GM12878 (cell line): Measurements from ENCODE around the gene ABHD17A. TPM values are rescaled to one million over a fixed set of nuclear protein-coding genes. Genes with fewer than 3 reads are reported as not detected.

Experiments used
- ATAC-seq: fragments of 200-7000 bp; cut with Tn5 transposase; 3 replicates; pipeline ENCODE4 v1.9.1; 2020; ENCODE audit warnings: mild to moderate bottlenecking, moderate library complexity
- BruUV-seq: library from RNA; stranded (reverse); fragments of 400-500 nt; replicated peaks from 2 replicates; lab custom pipeline; 2021; lab: Mats Ljungman, UMichigan
- CTCF ChIA-PET: fragments of 300-600 bp; sonication (Branson Sonifier 250); formaldehyde crosslinking; extraction: SDS; loops from one replicate; lab custom pipeline; 2021; ENCODE audit warnings: inconsistent platforms; lab: Yijun Ruan, JAX
- POLR2A ChIA-PET: fragments of 350-600 bp; formaldehyde crosslinking; extraction: SDS; loops from one replicate; lab custom pipeline; 2021; ENCODE audit warnings: inconsistent platforms; lab: Charles Lee
- RAD21 ChIA-PET: fragments of 300-600 bp; sonication (Branson Sonifier 250); formaldehyde crosslinking; loops from one replicate; lab custom pipeline; 2023; ENCODE audit warnings: antibody characterized with exemption; ENCODE audit not compliant: unreplicated experiment; lab: Charles Lee
- SMC1A ChIA-PET: fragments of 300-600 bp; sonication (Branson Sonifier 250); formaldehyde crosslinking; loops from one replicate; lab custom pipeline; 2023; ENCODE audit not compliant: unreplicated experiment, uncharacterized antibody; lab: Charles Lee
- DNase-seq: peaks from one replicate; pipeline ENCODE4 v3.0.0-alpha.2; 2011; ENCODE audit warnings: low read depth, low spot score
- FAIRE-seq: peaks from 3 replicates; lab custom pipeline; 2011; peaks lifted over from hg19 to GRCh38; lab: Jason Lieb, UNC
- H2AFZ ChIP-seq: 2 replicates; pipeline ENCODE4 v1.6.0; 2011; ENCODE audit warnings: low read depth, low read length, control low read depth; ENCODE audit not compliant: control insufficient read depth
- H3K27ac ChIP-seq: 2 replicates; pipeline ENCODE4 v1.5.1; 2011; ENCODE audit warnings: control low read depth; ENCODE audit not compliant: control insufficient read depth, insufficient read depth
- H3K27me3 ChIP-seq, 2 experiments: replicated peaks in 1 of 2; 2 replicates each; pipeline versions ENCODE4 v1.6.0 to v1.6.1; 2011; ENCODE audit warnings: low read length in 1 of 2; ENCODE audit not compliant: control insufficient read depth in 2 of 2, insufficient read depth in 2 of 2
- H3K36me3 ChIP-seq, 2 experiments: 2 replicates each; pipeline ENCODE4 v1.5.1; 2011; ENCODE audit warnings: low read length in 1 of 2; ENCODE audit not compliant: control insufficient read depth in 2 of 2, insufficient read depth in 2 of 2
- H3K4me1 ChIP-seq: 2 replicates; pipeline ENCODE4 v1.6.1; 2011; ENCODE audit warnings: mild to moderate bottlenecking, low read length, moderate library complexity, mixed read lengths; ENCODE audit not compliant: control insufficient read depth, insufficient read depth
- H3K4me2 ChIP-seq: 2 replicates; pipeline ENCODE4 v1.6.0; 2011; ENCODE audit warnings: control low read depth; ENCODE audit not compliant: control insufficient read depth, insufficient read depth
- H3K4me3 ChIP-seq: fragments of 200-600 bp; sonication (generic); 2 replicates; pipeline ENCODE4 v1.5.1; 2016
- H3K79me2 ChIP-seq: 2 replicates; pipeline ENCODE4 v1.6.0; 2011; ENCODE audit warnings: low read length; ENCODE audit not compliant: control insufficient read depth, insufficient read depth
- H3K9ac ChIP-seq: 2 replicates; pipeline ENCODE4 v1.8.0; 2011; ENCODE audit warnings: low read length, control low read depth, mixed read lengths; ENCODE audit not compliant: control insufficient read depth, insufficient read depth
- H3K9me3 ChIP-seq: replicated peaks from 3 replicates; pipeline ENCODE4 v1.5.1; 2011; ENCODE audit warnings: mild to moderate bottlenecking, low read length; ENCODE audit not compliant: control insufficient read depth, insufficient read depth
- H4K20me1 ChIP-seq: 2 replicates; pipeline ENCODE4 v1.6.0; 2011; ENCODE audit not compliant: control insufficient read depth, insufficient read depth
- HCFC1 ChIP-seq: fragments of 150-350 bp; IDR thresholded peaks from 2 replicates; pipeline ENCODE4 v1.6.1; 2014; ENCODE audit warnings: low read length
- IKZF1 ChIP-seq: fragments of 450-650 bp; conservative IDR thresholded peaks from 2 replicates; pipeline ENCODE4 v1.6.1; 2017; ENCODE audit warnings: antibody characterized with exemption, mild to moderate bottlenecking
- SREBF2 ChIP-seq: IDR thresholded peaks from 2 replicates; pipeline ENCODE4 v1.6.1; 2012; ENCODE audit warnings: mild to moderate bottlenecking, low read length
- ZNF622 ChIP-seq: fragments of 450-650 bp; IDR thresholded peaks from 2 replicates; pipeline ENCODE4 v1.6.1; 2017; ENCODE audit warnings: mild to moderate bottlenecking, inconsistent platforms
- WGBS: methylation state at CpG from one replicate; pipeline ENCODE4 v1.1.6; 2016; ENCODE audit warnings: low lambda C conversion rate; ENCODE audit not compliant: insufficient replicate concordance, insufficient coverage; ENCODE audit errors: missing lambda C conversion rate; 5-methylcytosine and 5-hydroxymethylcytosine counted together
- in situ Hi-C: fragments of 300-500 bp; cut with MboI; formaldehyde crosslinking; loops from 9 replicates; pipeline ENCODE4 v1.14.3; 2018; ENCODE audit warnings: mixed read lengths
- intact Hi-C: fragments of 100-400 bp; cut with micrococcal nuclease; formaldehyde crosslinking; loops from one replicate; pipeline ENCODE4 v1.14.2; 2022; ENCODE audit not compliant: unreplicated experiment
- polyA plus RNA-seq, 11 experiments: library from polyadenylated mRNA; depleted of rRNA in 4 of 11; unstranded in 6 of 11; stranded (reverse) in 5 of 11; fragments of >200 nt; fragmentation: Nextera tagmentation in 4 of 11; fragmentation: Illumina TruSeq in 1 of 11; extraction: Ambion mirVana in 4 of 11; extraction: Trizol in 1 of 11; gene quantifications; 1 replicate in 1 of 11; 2 replicates in 10 of 11; pipeline versions ENCODE4 v1.2.1 to v1.2.3, GENCODE V29; 2011 to 2016; ENCODE audit warnings: inconsistent platforms in 2 of 11, missing spikeins in 2 of 11, low read depth in 1 of 11
- total RNA-seq, 4 experiments: library from RNA; depleted of rRNA in 3 of 4; stranded (reverse); fragments of >200 nt in 3 of 4; fragmentation: Illumina TruSeq in 1 of 4; extraction: Trizol in 1 of 4; gene quantifications; 2 replicates each; pipeline versions ENCODE4 v1.2.1 to v1.2.3, GENCODE V29; 2013 to 2021
- TF ChIP-seq, protein P1 (sequence below): fragments of 150-350 bp; IDR thresholded peaks from 2 replicates; pipeline ENCODE4 v1.6.1; 2014; ENCODE audit warnings: mild to moderate bottlenecking, low read depth, low read length
- TF ChIP-seq, protein P2 (sequence below): fragments of 450-650 bp; IDR thresholded peaks from 2 replicates; pipeline ENCODE4 v1.6.1; 2018; ENCODE audit warnings: borderline replicate concordance, mild to moderate bottlenecking; ENCODE audit not compliant: partially characterized antibody
- TF ChIP-seq, protein P3 (sequence below): fragments of 450-650 bp; IDR thresholded peaks from 2 replicates; pipeline ENCODE4 v1.6.1; 2016; ENCODE audit warnings: mild to moderate bottlenecking

Gene ABHD17A
- total and polyA plus RNA-seq, 10 of the 15 experiments (the other 5 are each of a cell fraction or from before 2014, with no cell fraction given): 0.13 to 126 (median 28.8) TPM; not detected in 1

DNA sequence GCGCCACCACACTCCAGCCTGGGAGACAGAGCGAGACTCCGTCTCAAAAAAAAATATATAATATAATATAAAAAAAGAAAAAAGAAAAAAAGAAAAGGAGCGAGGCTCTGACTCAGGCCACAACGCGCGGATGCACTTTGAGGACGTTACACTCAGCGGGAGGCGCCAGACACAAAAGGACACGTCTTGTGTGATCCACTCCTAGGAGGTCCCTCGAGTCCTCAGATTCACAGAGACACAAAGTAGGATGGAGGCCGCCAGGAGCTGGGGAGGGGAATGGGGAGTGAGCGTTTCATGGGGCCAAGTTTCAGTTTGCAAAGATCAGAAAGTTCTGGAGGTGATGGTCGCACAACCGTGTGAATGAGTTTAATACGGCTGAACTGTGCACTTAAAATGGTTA, 8.5 kb upstream of the ABHD17A start:
- no peaks in the 10 kb centered on the region for H3K36me3 ChIP-seq
- H3K4me2 ChIP-seq: no peak overlapping the region
- no peaks in the 10 kb centered on the region for H3K79me2 ChIP-seq
- H3K4me3 ChIP-seq: no peak overlapping the region
- H2AFZ ChIP-seq: no peak overlapping the region
- DNase-seq (no peak), ATAC-seq (no peak), FAIRE-seq (no peak)
- no peak overlapping the region for H3K27ac ChIP-seq
- ChIA-PET CTCF (no interaction called here), POLR2A (interaction anchor here (1.3 to 1.9 kb wide), 2 partner anchors 9 to 29 kb away, joined by 3 to 5 read pairs; partner anchors contain the start of gene ABHD17A), RAD21 (no interaction called here), SMC1A (interaction anchor here (0.6 kb wide), 1 partner anchor 184 kb away, joined by 3 read pairs; no protein-coding TSS in a partner anchor)
- peaks cover 23% of the 10 kb centered on the region for H3K4me1 ChIP-seq
- in situ Hi-C loops (no loop called here), intact Hi-C loops (no loop called here)
- no peaks in the 10 kb centered on the region for H3K9me3 ChIP-seq
- H3K9ac ChIP-seq: no peak overlapping the region
- BruUV-seq: no TSS peak
- 96% methylated on average over 17 of the region's 17 CpGs for WGBS
- TF ChIP-seq IKZF1: no peak
- no peak for TF ChIP-seq SREBF2
- TF ChIP-seq, protein P1, sequence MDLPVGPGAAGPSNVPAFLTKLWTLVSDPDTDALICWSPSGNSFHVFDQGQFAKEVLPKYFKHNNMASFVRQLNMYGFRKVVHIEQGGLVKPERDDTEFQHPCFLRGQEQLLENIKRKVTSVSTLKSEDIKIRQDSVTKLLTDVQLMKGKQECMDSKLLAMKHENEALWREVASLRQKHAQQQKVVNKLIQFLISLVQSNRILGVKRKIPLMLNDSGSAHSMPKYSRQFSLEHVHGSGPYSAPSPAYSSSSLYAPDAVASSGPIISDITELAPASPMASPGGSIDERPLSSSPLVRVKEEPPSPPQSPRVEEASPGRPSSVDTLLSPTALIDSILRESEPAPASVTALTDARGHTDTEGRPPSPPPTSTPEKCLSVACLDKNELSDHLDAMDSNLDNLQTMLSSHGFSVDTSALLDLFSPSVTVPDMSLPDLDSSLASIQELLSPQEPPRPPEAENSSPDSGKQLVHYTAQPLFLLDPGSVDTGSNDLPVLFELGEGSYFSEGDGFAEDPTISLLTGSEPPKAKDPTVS: no peak
- TF ChIP-seq, protein P2, sequence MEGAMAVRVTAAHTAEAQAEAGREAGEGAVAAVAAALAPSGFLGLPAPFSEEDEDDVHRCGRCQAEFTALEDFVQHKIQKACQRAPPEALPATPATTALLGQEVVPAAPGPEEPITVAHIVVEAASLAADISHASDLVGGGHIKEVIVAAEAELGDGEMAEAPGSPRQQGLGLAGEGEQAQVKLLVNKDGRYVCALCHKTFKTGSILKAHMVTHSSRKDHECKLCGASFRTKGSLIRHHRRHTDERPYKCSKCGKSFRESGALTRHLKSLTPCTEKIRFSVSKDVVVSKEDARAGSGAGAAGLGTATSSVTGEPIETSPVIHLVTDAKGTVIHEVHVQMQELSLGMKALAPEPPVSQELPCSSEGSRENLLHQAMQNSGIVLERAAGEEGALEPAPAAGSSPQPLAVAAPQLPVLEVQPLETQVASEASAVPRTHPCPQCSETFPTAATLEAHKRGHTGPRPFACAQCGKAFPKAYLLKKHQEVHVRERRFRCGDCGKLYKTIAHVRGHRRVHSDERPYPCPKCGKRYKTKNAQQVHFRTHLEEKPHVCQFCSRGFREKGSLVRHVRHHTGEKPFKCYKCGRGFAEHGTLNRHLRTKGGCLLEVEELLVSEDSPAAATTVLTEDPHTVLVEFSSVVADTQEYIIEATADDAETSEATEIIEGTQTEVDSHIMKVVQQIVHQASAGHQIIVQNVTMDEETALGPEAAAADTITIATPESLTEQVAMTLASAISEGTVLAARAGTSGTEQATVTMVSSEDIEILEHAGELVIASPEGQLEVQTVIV: no peak
- TF ChIP-seq, protein P3, sequence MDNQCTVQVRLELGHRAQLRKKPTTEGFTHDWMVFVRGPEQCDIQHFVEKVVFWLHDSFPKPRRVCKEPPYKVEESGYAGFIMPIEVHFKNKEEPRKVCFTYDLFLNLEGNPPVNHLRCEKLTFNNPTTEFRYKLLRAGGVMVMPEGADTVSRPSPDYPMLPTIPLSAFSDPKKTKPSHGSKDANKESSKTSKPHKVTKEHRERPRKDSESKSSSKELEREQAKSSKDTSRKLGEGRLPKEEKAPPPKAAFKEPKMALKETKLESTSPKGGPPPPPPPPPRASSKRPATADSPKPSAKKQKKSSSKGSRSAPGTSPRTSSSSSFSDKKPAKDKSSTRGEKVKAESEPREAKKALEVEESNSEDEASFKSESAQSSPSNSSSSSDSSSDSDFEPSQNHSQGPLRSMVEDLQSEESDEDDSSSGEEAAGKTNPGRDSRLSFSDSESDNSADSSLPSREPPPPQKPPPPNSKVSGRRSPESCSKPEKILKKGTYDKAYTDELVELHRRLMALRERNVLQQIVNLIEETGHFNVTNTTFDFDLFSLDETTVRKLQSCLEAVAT: no peak
- TF ChIP-seq HCFC1: no peak
- no peak for TF ChIP-seq ZNF622
- H4K20me1 ChIP-seq: no peaks in the 10 kb centered on the region
- H3K27me3 ChIP-seq: no peaks in the 10 kb centered on the region
